HUES6 (cell line): Measurements from ENCODE around the gene ITLN1.
"Not testable (repeated sequence)": the region's sequence is repeated elsewhere in the genome, so short reads cannot be mapped to it uniquely, and the experiment has no call there.

Experiments
- H3K27ac ChIP-seq: 2 replicates; pipeline ENCODE4 v1.7.0; 2013; ENCODE audit warnings: low read depth, mild to moderate bottlenecking, low read length, inconsistent platforms
- H3K27me3 ChIP-seq: 2 replicates; pipeline ENCODE4 v1.6.1; 2013; ENCODE audit warnings: low read length; ENCODE audit not compliant: control insufficient read depth, insufficient read depth
- H3K36me3 ChIP-seq: 2 replicates; pipeline ENCODE4 v1.6.1; 2013; ENCODE audit warnings: low read length; ENCODE audit not compliant: control insufficient read depth, insufficient read depth
- H3K4me1 ChIP-seq: 2 replicates; pipeline ENCODE4 v1.6.1; 2013; ENCODE audit warnings: low read length; ENCODE audit not compliant: control insufficient read depth, insufficient read depth
- H3K4me3 ChIP-seq: 2 replicates; pipeline ENCODE4 v1.5.1; 2013; ENCODE audit warnings: low read depth, low read length
- H3K9ac ChIP-seq: one replicate; pipeline ENCODE4 v1.6.1; 2013; ENCODE audit warnings: mild to moderate bottlenecking, low read length
- H3K9me3 ChIP-seq: 2 replicates; pipeline ENCODE4 v1.6.1; 2013; ENCODE audit warnings: low read depth, low read length; ENCODE audit not compliant: control insufficient read depth, insufficient read depth

The ITLN1 gene

GRCh38 chr1:160904783-160905616 lies 20.0 kb upstream of the ITLN1 start:
- Histone ChIP-seq H3K27me3 (no peaks in the 10 kb centered on the region), H3K36me3 (no peaks in the 10 kb centered on the region), H3K4me3 (no peak overlapping the region), H3K4me1 (no peaks in the 10 kb centered on the region), H3K27ac (peak overlapping the region; percentile 29; the same call in 1 of the 2 replicates), H3K9me3 (no peaks in the 10 kb centered on the region), H3K9ac (no peak overlapping the region)

GRCh38 chr1:160902251-160902650 lies 17.3 kb upstream of the ITLN1 start:
- not testable (repeated sequence) for H3K27ac ChIP-seq, H3K9ac ChIP-seq, H3K4me1 ChIP-seq, H3K9me3 ChIP-seq, H3K36me3 ChIP-seq, H3K4me3 ChIP-seq, H3K27me3 ChIP-seq

GRCh38 chr1:160901768-160902167 lies 16.8 kb upstream of the ITLN1 start:
- Histone ChIP-seq H3K9me3 (no peaks in the 10 kb centered on the region), H3K36me3 (no peaks in the 10 kb centered on the region), H3K4me3 (no peak overlapping the region), H3K27me3 (no peaks in the 10 kb centered on the region), H3K9ac (no peak overlapping the region), H3K4me1 (no peaks in the 10 kb centered on the region), H3K27ac (no peak overlapping the region)

- H3K9me3 ChIP-seq, H3K4me3 ChIP-seq, H3K4me1 ChIP-seq, H3K27ac ChIP-seq, H3K9ac ChIP-seq, H3K36me3 ChIP-seq, H3K27me3 ChIP-seq: not testable (repeated sequence)
Measured at GRCh38 chr1:160900683-160901082, 15.7 kb upstream of the ITLN1 start.

- not testable (repeated sequence) for H3K36me3 ChIP-seq, H3K9me3 ChIP-seq, H3K4me3 ChIP-seq, H3K4me1 ChIP-seq, H3K9ac ChIP-seq, H3K27me3 ChIP-seq, H3K27ac ChIP-seq
Measured at GRCh38 chr1:160894368-160895135, 9.6 kb upstream of the ITLN1 start.

- H3K4me3 ChIP-seq: no peak overlapping the region
- no peak overlapping the region for H3K9ac ChIP-seq
- H3K4me1 ChIP-seq: no peaks in the 10 kb centered on the region
- no peak overlapping the region for H3K27ac ChIP-seq
- no peaks in the 10 kb centered on the region for H3K27me3 ChIP-seq
- no peaks in the 10 kb centered on the region for H3K36me3 ChIP-seq
- H3K9me3 ChIP-seq: 0 out of 2 replicates have a peak, but pooled peaks cover 3% of the 10 kb centered on the region
Measured at GRCh38 chr1:160891474-160891873, 6.5 kb upstream of the ITLN1 start.

GRCh38 chr1:160888926-160889325 lies 3.9 kb upstream of the ITLN1 start:
- H3K4me1 ChIP-seq: no peaks in the 10 kb centered on the region
- H3K27me3 ChIP-seq: no peaks in the 10 kb centered on the region
- no peaks in the 10 kb centered on the region for H3K36me3 ChIP-seq
- no peak overlapping the region for H3K4me3 ChIP-seq
- no peak overlapping the region for H3K9ac ChIP-seq
- H3K27ac ChIP-seq: no peak overlapping the region
- 0 out of 2 replicates have a peak, but pooled peaks cover 3% of the 10 kb centered on the region for H3K9me3 ChIP-seq

- Histone ChIP-seq H3K27ac (no peak overlapping the region), H3K4me3 (no peak overlapping the region)
Measured at GRCh38 chr1:160887071-160887470, 2.1 kb upstream of the ITLN1 start.

GRCh38 chr1:160884579-160884978 lies 401 bp downstream of the ITLN1 start:
- Histone ChIP-seq H3K9ac (no peak overlapping the region), H3K27me3 (no peaks in the 10 kb centered on the region)

More at GRCh38 chr1:160887071-160887470, 2.1 kb upstream of the ITLN1 start:
- Histone ChIP-seq H3K9me3 (no peaks in the 10 kb centered on the region), H3K36me3 (no peaks in the 10 kb centered on the region), H3K27me3 (no peaks in the 10 kb centered on the region), H3K9ac (no peak overlapping the region), H3K4me1 (no peaks in the 10 kb centered on the region)

GRCh38 chr1:160883581-160884513 lies 1.1 kb downstream of the ITLN1 start:
- Histone ChIP-seq H3K4me3 (no peak overlapping the region), H3K27me3 (no peaks in the 10 kb centered on the region), H3K27ac (no peak overlapping the region), H3K9ac (no peak overlapping the region), H3K9me3 (no peaks in the 10 kb centered on the region), H3K4me1 (no peaks in the 10 kb centered on the region), H3K36me3 (no peaks in the 10 kb centered on the region)

More at GRCh38 chr1:160884579-160884978, 401 bp downstream of the ITLN1 start:
- no peaks in the 10 kb centered on the region for H3K4me1 ChIP-seq
- no peaks in the 10 kb centered on the region for H3K9me3 ChIP-seq
- H3K36me3 ChIP-seq: no peaks in the 10 kb centered on the region
- H3K4me3 ChIP-seq: no peak overlapping the region
- H3K27ac ChIP-seq: no peak overlapping the region
